SK-N-SH (cell line): ENCODE results near the gene CTXN3.

Source experiments
- CHD2 ChIP-seq: fragments of 150-350 bp; IDR thresholded peaks from 2 replicates; pipeline ENCODE4 v1.6.1; 2018; ENCODE audit warnings: low read length; ENCODE audit not compliant: partially characterized antibody
- CTCF ChIP-seq: fragments of 200-600 bp; sonication (generic); IDR thresholded peaks from 2 replicates; pipeline ENCODE4 v1.6.1; 2017; ENCODE audit warnings: antibody characterized with exemption, mild to moderate bottlenecking, moderate library complexity
- FOXM1 ChIP-seq: IDR thresholded peaks from 2 replicates; pipeline ENCODE4 v1.4.0; 2012; ENCODE audit warnings: low read depth, mild to moderate bottlenecking
- MAX ChIP-seq: IDR thresholded peaks from 2 replicates; pipeline ENCODE4 v1.4.0; 2012; ENCODE audit warnings: low read depth
- RAD21 ChIP-seq: IDR thresholded peaks from 2 replicates; pipeline ENCODE4 v1.6.1; 2012; ENCODE audit warnings: mild to moderate bottlenecking, low read length
- REST ChIP-seq: IDR thresholded peaks from 2 replicates; pipeline ENCODE4 v1.6.1; 2012; ENCODE audit warnings: mild to moderate bottlenecking, low read depth, low read length, moderate library complexity

GRCh38 chr5:127612441-127613141, 36.3 kb upstream of the CTXN3 start:
- TF ChIP-seq CTCF, result no peak
- no peak for TF ChIP-seq RAD21
- no peak for TF ChIP-seq MAX
- TF ChIP-seq FOXM1, result no peak
- TF ChIP-seq CHD2, result no peak
- no peak for TF ChIP-seq REST
